Lower lobe of right lung (tissue), 2 donors: Measurements from ENCODE around the gene TMEM129. TPM values are rescaled to one million over a fixed set of nuclear protein-coding genes. Genes with fewer than 3 reads are reported as not detected.
A peak's percentile ranks its signal among the peaks of the same experiment; 100 is the strongest.

ENCODE experiments used
- ATAC-seq, 2 donors: fragments of 200-7000 bp; cut with Tn5 transposase; one replicate each; pipeline ENCODE4 v1.9.1; 2020 to 2022; ENCODE audit warnings: mild to moderate bottlenecking in 2 of 2, moderate library complexity in 2 of 2
- DNase-seq: peaks from one replicate; pipeline ENCODE4 v3.0.0-alpha.2; 2020
- H3K27ac ChIP-seq: fragments of 200-600 bp; one replicate; pipeline ENCODE4 v1.8.0; 2022
- H3K27me3 ChIP-seq: fragments of 200-600 bp; one replicate; pipeline ENCODE4 v1.8.0; 2022; ENCODE audit warnings: low read depth
- H3K36me3 ChIP-seq: fragments of 200-600 bp; one replicate; pipeline ENCODE4 v1.8.0; 2022; ENCODE audit warnings: mild to moderate bottlenecking
- H3K4me1 ChIP-seq: fragments of 200-600 bp; one replicate; pipeline ENCODE4 v1.8.0; 2022
- H3K4me3 ChIP-seq: fragments of 200-600 bp; one replicate; pipeline ENCODE4 v1.8.0; 2022; ENCODE audit warnings: mild to moderate bottlenecking
- H3K9me3 ChIP-seq: fragments of 200-600 bp; one replicate; pipeline ENCODE4 v1.8.0; 2022
- CTCF ChIP-seq: fragments of 200-600 bp; IDR thresholded peaks from one replicate; pipeline ENCODE4 v1.8.0; 2022; ENCODE audit warnings: antibody characterized with exemption, mild to moderate bottlenecking
- intact Hi-C: fragments of 100-400 bp; cut with DNase I; formaldehyde crosslinking; loops from one replicate; pipeline ENCODE4 v1.11.0; 2022
- total RNA-seq: library from RNA; stranded (reverse); fragmentation: NEBNext Ultra II Directional; extraction: Animal tissue kit (Norgen Biotek cat#: 25700); gene quantifications from one replicate; pipeline ENCODE4 v1.2.1, GENCODE V29; 2021
- donor health status: DM: no; HTN: yes; CAD: no; lungs with severe emphysema.

TMEM129 gene
- total RNA-seq, 1 donor from 2014 or later, result 30.9 TPM

DNA sequence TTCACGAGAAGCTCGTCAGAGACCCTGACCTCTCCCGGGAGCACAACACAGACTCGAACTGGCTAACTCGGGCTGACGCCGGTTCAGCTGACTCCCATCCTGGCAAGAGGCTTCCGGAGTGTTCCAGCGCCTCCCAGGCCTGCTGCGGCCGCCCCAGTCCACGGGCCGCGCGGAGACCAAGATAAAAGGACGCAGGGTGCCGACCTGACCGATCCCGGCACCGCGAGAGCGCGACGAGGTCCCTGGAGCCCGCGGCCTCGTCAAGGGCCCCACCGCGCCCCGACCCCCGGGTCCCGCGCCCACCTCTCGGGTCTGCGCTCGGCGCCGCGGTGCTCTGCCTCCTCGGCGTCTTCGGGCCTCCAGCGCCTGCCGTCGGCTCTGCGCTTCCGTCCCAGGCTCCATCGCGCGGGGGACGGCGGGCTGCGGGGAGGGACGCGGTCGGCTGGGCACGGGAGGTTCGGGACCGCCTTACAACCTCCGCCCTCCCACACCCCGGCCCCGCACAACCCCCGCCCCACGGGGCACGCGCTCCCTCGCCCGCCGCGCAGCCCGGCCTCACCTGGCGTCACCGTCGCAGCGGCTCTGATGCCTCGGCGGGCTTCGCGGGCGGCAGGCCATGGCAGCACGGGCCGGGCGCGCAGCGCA lies 9.4 kb downstream of the TMEM129 start:
- Histone ChIP-seq H3K27ac (peak overlapping the region; percentile 99), H3K9me3 (no peaks in the 10 kb centered on the region), H3K27me3 (no peaks in the 10 kb centered on the region), H3K4me1 (peaks cover 65% of the 10 kb centered on the region), H3K36me3 (peaks cover 27% of the 10 kb centered on the region), H3K4me3 (peak overlapping the region; percentile 95)
- intact Hi-C loops, result no loop called here
- ATAC-seq (peak; percentile 42 to 53), DNase-seq (peak; percentile 70)
- TF ChIP-seq CTCF, result no peak

GRCh38 chr4:1711055-1711570 lies 10.0 kb downstream of the TMEM129 start:
- Histone ChIP-seq H3K27me3 (no peaks in the 10 kb centered on the region), H3K4me1 (peaks cover 65% of the 10 kb centered on the region), H3K9me3 (no peaks in the 10 kb centered on the region), H3K4me3 (peak overlapping the region; percentile 95), H3K27ac (peak overlapping the region; percentile 99), H3K36me3 (peaks cover 27% of the 10 kb centered on the region)
- DNase-seq, result no peak
- ATAC-seq, result no peak
- TF ChIP-seq CTCF, result no peak
- intact Hi-C loops, result no loop called here

DNA sequence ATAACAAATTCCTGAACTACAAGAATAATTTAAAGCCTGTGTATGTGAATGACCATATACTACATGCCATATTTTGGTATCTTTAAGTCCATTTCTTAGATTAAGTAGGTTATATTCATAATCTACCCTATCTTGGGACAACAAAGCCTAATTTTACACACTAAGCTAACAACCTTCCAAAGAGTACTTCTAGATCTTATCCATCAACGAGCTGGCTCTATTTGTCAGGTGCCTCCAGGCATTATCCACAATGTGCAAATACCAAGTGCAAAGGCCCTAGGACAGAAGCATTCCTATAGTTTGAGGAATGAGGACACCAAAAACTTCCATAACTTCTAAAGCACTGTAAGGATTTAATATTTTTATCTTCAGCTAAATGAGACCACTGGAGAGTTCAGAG lies 12.5 kb downstream of the TMEM129 start:
- no peak for DNase-seq
- H3K27ac ChIP-seq, result no peak overlapping the region
- no peak for TF ChIP-seq CTCF
- peaks cover 42% of the 10 kb centered on the region for H3K4me1 ChIP-seq
- peaks cover 37% of the 10 kb centered on the region for H3K36me3 ChIP-seq
- no peak for ATAC-seq
- no peak overlapping the region for H3K4me3 ChIP-seq
- intact Hi-C loops, result no loop called here
- H3K27me3 ChIP-seq, result no peaks in the 10 kb centered on the region
- H3K9me3 ChIP-seq, result no peaks in the 10 kb centered on the region

GRCh38 chr4:1706358-1706757 lies 14.8 kb downstream of the TMEM129 start:
- intact Hi-C loops, result no loop called here
- H3K27me3 ChIP-seq, result no peaks in the 10 kb centered on the region
- ATAC-seq (no peak), DNase-seq (peak; percentile 25)
- peaks cover 59% of the 10 kb centered on the region for H3K36me3 ChIP-seq
- H3K4me1 ChIP-seq, result peaks cover 36% of the 10 kb centered on the region
- no peak for TF ChIP-seq CTCF
- no peak overlapping the region for H3K27ac ChIP-seq
- no peak overlapping the region for H3K4me3 ChIP-seq
- H3K9me3 ChIP-seq, result no peaks in the 10 kb centered on the region

DNA sequence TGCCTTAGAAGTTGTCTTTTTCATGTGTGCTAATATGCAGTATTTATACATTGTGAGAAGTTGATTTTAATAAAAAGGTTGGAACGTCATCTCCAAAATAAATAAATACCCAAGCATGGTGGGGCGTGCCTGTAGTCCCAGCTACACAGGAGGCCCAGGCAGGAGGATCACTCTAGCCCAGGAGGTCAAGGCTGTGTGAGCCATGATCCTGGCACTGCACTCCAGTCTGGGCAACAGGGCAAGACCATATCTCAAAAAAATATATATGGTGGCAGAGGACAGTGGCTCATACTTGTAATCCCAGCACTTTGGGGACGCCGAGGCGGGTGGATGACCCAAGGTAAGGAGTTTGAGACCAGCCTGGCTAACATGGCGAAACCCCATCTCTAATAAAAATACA lies 15.4 kb downstream of the TMEM129 start:
- ATAC-seq, result no peak
- Histone ChIP-seq H3K36me3 (peaks cover 64% of the 10 kb centered on the region), H3K9me3 (no peaks in the 10 kb centered on the region), H3K4me3 (no peak overlapping the region), H3K27me3 (no peaks in the 10 kb centered on the region), H3K27ac (no peak overlapping the region), H3K4me1 (peaks cover 31% of the 10 kb centered on the region)
- DNase-seq, result peak; percentile 25
- TF ChIP-seq CTCF, result no peak
- intact Hi-C loops, result no loop called here
